Astrocyte of the hippocampus (primary cell): Measurements from ENCODE around the gene ASB13.

Source experiments
- DNase-seq: peaks from one replicate; pipeline ENCODE4 v3.0.0; 2011; ENCODE audit warnings: low read depth, low spot score

ASB13 gene

DNA sequence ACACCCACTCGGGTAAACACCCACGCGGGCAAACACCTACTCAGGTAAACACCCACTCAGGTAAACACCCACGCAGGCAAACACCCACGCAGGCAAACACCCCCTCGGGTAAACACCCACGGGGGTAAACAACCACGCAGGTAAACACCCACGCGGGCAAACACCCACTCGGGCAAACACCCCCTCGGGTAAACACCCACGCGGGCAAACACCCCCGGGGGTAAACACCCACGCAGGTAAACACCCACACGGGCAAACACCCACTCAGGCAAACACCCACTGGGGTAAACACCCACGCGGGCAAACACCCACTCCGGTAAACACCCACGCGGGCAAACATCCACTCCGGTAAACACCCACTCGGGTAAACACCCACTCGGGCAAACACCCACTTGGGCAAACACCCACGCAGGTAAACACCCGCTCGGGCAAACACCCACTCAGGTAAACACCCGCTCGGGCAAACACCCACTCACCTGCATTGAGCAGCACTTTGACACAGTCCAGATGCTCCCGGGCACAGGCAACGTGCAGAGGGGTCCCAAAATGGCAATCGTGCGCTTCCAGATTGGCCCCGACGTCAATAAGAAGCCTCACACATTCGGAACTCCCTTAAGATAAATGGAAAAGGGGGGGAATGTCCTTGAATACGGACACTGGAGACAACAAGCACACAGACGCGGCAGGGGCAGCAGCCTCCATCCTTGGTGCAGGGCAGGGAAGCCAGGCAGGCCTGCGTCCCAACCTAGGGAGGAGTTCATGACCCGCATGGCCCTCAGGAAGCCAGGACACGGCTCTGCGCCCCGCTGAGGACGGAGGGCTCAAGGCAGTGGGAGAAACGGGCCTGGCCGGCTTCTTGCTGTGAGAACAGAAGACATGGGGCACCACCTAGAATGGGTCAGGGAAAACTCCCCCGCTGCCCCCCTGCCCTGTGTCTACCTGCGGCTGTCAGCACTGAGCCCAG is 17.6 kb downstream of the ASB13 start:
- no peak for DNase-seq

DNA sequence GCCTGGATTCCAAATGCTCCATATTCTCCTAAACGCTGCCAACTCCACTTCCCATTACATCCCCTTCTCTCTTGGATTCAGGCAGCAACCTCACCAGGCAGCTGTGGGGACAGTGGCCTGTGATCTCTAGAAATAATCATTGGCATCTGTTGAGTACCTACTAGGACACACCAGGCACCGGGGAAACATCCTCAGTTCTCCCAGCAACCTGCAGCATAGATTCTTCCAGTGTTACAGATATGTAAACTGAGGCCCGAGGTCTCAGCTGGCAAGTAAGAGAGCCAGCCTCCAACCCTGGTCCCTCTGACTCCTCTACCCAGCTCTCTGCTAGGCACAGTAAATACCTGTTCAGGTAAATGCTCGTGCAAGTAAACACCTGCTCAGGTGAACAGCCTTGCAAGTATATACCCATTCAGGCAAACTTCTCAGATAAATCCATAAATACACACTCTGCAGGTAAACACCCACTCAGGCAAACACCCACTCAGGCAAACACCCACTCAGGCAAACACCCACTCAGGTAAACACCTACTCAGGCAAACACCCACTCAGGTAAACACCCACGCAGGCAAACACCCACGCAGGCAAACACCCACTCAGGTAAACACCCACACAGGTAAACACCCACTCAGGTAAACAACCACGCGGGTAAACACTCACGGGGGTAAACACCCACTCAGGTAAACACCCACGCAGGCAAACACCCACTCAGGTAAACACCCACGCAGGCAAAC is 18.7 kb downstream of the ASB13 start:
- DNase-seq: no peak

DNA sequence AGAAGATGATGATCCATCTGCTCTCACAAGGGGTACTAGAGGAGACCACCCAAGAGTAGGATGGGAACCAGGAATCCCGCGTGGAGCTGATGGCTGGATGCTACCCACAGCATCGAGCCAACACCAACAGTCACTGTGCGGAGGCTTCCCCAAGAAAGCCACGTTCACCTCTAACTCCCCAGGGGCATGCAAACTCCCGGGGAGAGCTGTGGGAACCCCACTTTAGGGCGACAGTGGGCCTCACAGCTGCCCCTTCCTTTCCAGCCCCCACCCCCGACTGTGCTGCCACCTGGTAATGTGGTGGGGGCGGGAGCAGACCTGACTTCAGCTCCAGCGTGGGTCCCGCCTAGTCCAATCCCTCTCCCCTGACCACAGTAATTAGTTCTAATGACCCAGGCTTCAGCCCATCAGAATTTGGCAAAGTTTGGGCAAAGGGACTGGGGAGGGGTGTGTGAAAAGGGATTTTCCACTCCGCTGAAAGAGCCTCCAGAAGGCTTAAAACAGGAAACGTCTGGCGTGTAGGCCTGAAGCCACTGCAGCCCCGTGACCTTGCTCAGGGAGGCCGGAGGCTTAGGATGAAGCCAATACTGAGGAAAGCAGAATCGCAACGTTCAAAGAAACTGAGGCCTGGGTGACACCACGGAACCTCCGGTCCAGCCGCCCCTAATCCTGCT is 20.3 kb downstream of the ASB13 start:
- DNase-seq: no peak

DNA sequence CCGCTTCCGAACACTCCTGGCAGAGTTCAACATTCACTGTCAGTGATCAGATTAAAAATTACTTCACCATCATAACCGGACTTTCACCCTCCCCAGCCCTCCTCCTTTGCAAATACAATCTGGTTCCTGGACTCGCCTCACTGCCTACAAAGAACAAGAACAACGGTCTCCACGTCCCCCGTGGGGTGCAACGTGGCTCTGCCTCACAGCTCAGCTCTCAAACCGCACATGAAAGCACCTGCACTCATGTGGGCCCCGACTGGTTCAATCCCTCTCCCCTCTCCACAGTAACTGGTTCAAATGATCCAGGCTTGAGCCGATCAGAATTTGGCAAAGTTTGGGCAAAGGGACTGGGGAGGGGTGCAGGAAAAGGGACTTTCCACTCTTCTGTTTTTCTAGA is 21.0 kb downstream of the ASB13 start:
- DNase-seq: no peak

DNA sequence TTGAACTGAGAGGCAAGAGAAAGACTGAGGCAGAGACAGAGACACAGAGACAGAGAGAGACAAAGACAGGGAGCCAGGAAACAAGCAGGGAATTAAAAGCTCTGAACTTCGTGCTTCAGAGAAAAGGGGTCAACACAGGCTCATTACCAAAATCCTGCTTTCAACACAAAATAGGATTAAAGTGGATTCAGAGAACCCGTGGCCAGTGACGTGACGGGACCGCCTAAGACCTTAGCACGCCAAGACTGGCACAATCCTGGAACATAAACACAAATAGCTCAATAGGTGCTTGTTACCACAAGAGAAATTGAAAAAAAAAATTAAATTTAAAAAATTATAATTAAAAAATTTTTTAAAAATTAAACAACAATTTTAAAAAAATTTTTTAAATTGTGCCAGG is 21.5 kb downstream of the ASB13 start:
- DNase-seq: no peak

DNA sequence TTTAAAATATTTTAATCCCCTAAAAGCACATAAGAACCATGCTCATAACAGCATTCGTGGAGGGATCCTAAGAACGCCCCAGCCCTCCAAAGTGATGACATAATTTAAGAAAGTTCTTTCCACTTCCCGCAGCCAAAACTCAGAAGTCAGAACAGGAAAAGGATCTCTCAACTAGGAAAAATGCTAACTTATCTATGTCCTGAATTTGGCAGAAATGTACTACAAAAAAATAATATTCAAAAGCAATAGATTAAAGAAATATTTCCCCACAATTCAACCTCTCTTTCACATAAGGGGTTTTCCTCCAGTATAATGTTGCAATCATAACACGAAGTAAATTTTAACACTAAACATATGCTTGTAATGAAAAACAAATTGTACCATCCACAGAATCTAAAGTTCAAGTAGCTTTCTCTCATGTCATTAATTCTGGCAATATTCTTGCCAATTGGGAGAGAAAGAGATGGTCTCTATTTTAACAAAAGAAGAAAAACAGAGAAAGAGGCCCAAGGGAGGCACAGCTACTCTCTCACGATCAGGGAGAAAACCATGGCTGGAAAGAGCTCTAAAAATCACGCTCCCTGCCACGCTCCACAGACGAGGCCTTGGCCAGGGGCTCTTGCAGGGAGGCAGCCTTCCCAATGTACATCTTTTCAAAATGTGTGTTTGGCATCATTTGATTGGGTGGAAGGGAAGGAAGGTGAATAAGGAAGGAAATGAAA is 22.9 kb downstream of the ASB13 start:
- no peak for DNase-seq

DNA sequence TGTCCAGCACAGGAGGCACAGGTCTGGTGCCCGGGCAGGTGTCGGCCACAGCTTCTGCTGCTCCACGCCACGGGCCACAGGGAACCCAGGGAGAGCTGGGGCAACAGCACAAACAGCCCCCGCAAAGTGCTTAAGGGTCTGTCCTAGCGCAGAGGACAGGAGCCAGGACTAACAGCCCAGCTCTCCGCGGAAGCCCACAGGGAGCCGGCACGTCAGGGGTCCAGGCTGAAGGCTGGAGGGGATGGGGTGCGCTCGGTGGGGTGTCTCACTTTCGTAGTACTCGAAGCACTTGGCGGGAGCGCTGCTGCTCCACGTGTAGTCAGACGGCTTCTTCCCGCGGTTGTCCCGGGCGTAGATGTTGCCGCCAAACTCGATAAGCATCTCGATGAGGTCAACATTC is 24.9 kb downstream of the ASB13 start:
- no peak for DNase-seq

GRCh38 chr10:5640501-5640900 is 25.9 kb downstream of the ASB13 start:
- DNase-seq: no peak

- DNase-seq: no peak
Observed at GRCh38 chr10:5640036-5640435, 26.4 kb downstream of the ASB13 start.

DNA sequence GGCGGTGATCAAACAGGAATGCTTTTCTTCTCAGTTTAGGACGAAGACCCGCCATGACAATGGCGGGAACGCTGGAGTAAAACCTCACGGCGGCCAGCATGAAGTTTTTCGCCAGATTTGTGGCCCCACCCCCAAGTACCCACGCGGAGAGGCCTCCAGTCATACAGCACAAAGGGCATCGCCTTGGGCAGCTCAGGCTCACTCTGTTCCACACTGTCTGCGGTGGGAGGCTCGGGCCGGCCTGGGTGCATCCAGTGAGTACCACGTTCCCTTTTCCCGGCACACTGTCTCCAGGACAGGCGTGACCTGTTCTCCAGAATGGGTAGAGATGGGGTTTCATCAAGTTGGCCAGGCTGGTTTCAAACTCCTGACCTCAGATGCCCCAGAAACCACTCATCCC is 27.3 kb downstream of the ASB13 start:
- no peak for DNase-seq

- DNase-seq: no peak
Observed at GRCh38 chr10:5638494-5638893, 27.9 kb downstream of the ASB13 start.

DNA sequence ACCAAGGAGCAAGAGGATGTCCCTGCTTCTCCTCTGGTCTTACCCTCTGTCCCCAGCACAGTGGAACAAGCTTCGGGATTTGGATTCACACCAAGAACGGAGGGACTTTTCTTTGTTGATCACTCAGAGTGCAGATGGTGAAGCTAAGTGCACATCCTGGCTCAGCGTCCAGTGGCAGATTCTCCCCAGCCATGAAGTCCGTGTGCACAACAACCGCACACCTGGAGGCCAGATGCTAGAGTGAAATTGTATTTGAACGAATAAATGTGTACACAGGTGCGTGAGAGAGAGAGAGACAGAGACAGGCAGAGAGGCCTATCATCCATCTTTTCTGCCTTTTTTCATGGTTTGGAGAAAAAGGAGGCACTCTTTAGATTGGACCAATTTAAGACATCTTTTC is 31.5 kb downstream of the ASB13 start:
- no peak for DNase-seq

GRCh38 chr10:5633166-5633749 is 33.1 kb downstream of the ASB13 start:
- no peak for DNase-seq

- DNase-seq: no peak
Observed at GRCh38 chr10:5632446-5632845, 33.9 kb downstream of the ASB13 start.

DNA sequence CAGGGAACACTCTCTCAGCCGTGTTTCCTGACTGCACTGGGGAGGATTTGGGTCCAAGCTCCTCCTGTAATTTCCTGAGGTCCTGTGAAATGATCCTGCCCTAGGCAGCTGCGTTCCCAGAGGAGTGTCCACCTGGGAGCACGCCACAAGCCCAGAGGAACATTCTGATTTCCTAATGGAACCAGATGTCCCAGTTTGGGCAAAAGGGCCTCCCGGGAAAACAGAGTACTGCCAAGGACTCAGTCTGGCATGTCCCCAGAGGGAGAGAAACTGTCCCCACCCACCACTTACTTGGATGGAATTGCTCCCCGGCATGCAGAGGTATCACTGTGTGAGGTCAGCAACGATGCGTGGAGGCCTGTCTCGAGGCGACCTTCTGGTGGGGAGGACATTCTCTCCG is 34.5 kb downstream of the ASB13 start:
- DNase-seq: no peak

GRCh38 chr10:5630112-5630436 is 36.3 kb downstream of the ASB13 start:
- DNase-seq: no peak

- DNase-seq: peak; percentile 80
Observed at GRCh38 chr10:5629303-5630111, 36.9 kb downstream of the ASB13 start.

- DNase-seq: peak; percentile 64
Observed at GRCh38 chr10:5628451-5629302, 37.7 kb downstream of the ASB13 start.

DNA sequence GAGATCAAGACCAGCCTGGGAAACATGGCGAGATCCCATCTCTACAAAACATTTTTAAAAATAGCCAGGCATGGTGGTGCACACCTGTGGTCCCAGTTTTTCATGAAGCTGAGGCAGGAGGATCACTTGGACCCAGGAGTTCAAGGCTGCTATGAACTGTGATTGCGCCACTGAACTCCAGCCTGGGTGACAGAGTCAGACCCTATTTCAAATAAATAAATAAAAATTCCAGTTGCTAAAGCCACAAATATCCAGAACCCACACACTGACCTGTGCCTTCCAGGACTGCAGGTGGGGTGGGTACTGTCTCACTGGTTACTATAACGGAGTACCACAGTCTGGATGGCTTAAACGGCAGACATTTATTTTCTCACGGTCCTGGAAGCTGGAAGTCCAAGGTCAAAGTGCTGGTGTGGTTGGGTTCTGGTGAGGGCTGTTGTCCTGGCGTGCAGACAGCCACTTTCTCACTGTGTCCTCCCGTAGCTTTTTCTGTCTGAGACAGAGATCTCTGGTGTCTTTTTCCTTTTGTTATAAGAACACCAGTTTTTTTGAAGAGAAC is 38.8 kb downstream of the ASB13 start:
- DNase-seq: no peak
